Stimulated activated CD4-positive, alpha-beta T cell treated with anti-CD3 and anti-CD28 coated beads, Interleukin-4, amount 100 ng/mL, for 48 hours (primary cell): Measurements from ENCODE around the gene SCD.
A peak's percentile ranks its signal among the peaks of the same experiment; 100 is the strongest.
"Not testable (repeated sequence)": the region's sequence is repeated elsewhere in the genome, so short reads cannot be mapped to it uniquely, and the experiment has no call there.

Experiments used
- DNase-seq, 2 donors: peaks; one replicate each; pipeline ENCODE4 v3.0.0-alpha.2; 2020; ENCODE audit warnings: low read depth in 2 of 2

Gene SCD

GRCh38 chr10:100362570-100363496 lies 15.8 kb downstream of the SCD start:
- DNase-seq, result no peak

GRCh38 chr10:100364175-100364574 lies 17.1 kb downstream of the SCD start:
- DNase-seq, result no peak

GRCh38 chr10:100364735-100365391 lies 17.8 kb downstream of the SCD start:
- DNase-seq, result no peak

DNA sequence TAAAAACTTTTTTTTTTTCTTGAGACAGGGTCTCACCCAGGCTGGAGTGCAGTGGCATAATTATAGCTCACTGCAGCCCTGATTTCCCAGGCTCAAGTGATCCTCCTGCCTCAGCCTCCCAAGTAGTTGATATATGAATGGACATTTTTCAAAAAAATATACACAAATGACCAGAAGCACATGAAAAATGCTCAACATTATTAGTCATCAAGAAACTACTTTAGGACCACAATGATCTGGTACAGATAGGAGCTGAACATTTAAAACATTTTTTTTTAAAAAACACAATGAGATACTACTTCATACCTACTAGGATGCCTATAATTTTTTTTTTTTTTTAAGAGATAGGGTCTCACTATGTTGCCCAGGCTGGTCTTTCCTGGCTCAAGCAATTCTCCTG lies 21.7 kb downstream of the SCD start:
- no peak for DNase-seq

GRCh38 chr10:100370714-100371481 lies 23.9 kb downstream of the SCD start:
- peak; percentile 54 to 57 for DNase-seq

DNA sequence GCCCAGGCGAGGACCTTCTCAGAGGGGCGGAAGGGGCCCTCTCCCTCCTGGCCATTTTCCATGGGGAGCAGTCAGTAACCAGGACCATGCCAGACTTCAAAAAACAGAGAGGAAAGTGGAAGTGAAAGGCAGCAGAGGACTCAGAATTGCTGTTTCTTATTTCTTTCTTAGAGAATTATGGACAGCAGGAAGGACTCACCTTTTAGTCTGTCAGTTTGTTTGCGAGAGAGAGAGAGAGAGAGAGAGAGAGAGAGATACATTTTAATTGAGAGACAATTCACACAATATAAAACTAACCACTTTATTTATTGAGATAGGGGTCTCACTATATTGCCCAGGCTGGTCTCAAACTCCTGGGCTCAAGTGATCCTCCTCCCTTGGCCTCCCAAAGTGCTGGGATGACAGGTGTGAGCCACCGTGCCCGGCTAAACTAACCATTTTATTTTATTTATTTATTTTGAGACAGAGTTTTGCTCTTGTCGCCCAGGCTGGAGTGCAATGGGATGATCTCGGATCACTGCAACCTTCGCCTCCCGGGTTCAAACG lies 24.5 kb downstream of the SCD start:
- DNase-seq, result no peak

DNA sequence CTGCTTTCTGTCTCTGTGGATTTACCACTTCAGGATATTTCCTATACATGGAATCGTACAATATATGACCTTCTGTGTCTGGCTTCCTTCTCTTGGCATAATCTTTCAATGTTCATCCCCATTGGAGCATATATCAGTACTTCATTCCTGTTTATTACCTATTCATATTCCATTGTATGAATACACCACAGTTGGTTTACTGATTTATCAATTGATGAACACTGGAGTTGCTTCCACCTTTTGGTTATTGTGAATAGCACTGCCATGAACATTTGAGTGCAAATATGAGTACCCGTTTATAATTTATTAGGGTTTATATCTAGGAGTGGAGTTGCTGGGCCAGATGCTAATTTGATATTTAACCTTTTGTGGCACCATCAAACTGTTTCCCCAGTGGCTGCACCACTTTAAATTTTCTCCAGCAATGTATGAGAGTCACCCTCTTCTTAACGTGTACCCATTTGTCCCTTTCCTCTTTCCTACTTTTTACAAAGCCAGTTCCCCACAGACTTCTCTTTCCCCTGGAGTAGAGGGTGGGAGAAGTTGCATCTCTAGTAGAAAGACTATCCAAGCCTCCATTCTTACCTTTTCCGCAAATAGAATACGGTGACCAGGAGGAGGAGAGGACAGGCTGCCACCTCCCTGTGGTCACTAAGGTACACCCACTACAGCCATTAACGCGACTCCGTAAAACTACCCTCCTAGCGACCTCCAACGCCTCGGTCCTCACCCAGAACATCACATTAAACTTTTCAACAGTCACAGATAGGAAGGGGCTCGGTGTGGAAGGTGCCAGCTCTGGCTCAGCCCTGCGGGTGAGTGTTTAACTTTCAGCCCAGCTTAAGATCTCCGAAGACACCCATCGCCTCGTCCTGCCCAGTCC lies 25.6 kb downstream of the SCD start:
- no peak for DNase-seq

DNA sequence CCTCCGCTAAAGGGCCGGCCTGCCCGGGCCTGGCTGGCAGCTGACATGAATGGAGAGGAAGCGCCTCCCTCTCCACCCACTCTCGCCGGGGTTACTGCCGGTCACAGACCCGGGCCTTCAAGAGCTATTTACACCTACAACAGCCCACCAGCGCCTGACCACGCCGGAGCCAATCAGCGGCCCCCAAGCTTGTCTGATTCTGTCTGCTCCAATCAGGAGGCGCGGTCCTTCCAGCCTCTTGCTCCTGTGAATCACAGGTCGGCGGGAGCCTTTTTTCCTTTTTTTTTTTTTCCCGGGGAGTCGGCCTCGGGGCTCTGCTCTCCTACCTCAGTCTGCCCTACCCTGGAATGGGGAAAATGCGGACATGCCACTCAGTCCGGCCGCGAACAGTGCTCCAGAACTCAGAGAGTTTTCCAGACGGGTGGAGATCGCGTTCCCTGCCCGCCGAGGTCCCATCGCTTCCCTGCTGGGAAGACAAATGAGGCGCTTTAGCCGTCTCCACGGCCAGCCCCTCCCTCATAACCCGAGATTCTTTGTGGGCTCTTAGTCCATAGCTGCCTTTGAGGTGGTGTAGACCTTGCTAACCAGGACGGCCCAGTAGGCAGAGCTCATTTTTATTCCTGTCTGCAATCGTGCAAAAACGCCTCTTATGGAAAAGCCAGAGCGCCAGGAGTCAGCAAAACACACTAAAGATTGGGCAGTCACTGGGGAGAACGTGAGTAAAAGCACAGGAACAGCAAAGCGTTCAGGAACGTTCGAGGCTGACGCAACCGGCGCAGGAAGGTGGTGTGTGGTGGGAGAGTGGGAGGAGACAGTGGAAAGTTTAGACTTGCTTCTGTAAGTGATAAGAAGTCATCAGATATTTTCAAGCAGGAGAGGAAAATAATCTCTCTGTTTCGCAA lies 26.5 kb downstream of the SCD start:
- DNase-seq, result peak; percentile 90 to 92

GRCh38 chr10:100374200-100374655 lies 27.2 kb downstream of the SCD start:
- no peak for DNase-seq

DNA sequence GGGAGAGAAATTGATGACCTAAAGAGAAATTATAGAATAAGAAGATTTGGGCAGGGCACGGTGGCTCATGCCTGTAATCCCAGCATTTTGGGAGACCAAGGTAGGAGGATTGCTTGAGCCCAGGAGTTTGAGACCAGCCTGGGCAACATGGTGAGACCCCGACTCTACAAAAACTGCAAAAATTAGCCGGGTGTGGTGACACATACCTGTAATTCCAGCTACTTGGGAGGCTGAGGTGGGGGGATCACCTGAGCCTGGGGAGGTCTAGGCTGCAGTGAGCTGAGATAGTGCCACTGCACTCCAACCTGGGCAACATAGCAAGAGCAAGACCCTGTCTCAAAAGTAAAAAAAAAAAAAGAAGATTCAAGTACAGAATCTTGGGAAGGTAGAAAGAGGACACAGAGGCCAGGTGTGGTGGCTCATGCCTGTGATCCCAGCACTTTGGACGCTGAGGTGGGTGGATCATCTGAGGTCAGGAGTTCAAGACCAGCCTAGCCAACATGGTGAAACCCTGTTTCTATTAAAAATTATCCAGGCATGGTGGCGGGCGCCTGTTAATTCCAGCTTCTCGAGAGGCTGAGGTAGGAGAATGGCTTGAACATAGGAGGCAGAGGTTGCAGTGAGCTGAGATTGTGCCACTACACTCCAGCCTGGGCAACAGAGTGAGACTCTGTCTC lies 27.8 kb downstream of the SCD start:
- DNase-seq, result not testable (repeated sequence)

DNA sequence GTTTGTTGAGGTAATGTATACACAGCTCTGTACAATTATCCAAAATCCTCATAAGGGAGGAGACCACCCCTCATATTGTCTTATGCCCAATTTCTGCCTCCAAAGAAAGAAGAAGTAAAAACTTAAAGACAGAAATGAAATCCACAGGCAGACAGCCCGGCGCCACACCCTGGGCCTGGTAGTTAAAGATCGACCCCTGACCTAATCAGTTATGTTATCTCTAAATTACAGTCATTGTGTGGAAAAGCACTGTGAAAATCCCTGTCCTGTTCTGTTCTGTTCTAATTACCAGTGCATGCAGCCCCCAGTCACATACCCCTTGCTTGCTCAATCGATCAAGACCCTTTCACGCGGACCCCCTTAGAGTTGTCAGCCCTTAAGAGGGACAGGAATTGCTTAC lies 29.6 kb downstream of the SCD start:
- DNase-seq, result not testable (repeated sequence)

GRCh38 chr10:100377830-100378229 lies 30.8 kb downstream of the SCD start:
- no peak for DNase-seq

GRCh38 chr10:100380400-100380799 lies 33.4 kb downstream of the SCD start:
- no peak for DNase-seq

DNA sequence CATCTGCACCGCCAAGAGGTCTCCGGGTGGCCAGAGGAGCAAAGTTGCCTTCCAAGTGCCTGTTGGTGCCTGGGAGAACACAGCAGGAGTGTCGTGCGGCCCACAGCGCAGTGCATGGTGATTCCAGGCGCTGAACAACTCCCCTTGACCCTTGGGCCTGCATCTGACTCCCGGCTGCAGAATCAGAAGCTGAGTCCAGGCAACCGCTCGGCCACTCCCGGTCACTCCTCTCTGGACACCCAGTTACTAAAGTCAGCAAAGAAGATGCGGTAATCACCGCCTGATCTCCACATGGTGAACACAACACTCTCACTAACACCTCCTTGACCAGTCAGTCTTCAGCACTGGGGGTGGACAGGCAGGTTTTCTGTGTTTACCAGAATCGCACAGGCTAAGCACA lies 35.5 kb downstream of the SCD start:
- DNase-seq, result no peak

DNA sequence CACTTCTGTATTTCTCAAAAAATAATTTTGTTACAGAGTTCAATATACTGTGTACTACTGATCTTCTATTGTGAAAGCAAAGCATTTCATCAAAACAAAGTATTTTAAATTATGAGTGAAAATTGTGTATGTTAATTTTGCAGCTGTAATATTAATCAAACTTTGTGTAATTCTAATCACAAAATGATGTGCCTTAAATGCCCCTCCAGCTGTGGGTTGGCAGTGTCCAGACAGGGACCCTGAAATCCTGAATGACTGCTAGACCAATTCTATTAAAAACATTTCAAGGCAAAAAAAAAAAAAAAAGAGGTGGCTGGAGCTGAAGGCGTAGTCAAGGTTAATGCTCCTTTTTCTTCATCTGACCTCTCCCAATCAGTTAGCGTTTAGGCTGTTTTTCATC lies 36.2 kb downstream of the SCD start:
- DNase-seq, result no peak

DNA sequence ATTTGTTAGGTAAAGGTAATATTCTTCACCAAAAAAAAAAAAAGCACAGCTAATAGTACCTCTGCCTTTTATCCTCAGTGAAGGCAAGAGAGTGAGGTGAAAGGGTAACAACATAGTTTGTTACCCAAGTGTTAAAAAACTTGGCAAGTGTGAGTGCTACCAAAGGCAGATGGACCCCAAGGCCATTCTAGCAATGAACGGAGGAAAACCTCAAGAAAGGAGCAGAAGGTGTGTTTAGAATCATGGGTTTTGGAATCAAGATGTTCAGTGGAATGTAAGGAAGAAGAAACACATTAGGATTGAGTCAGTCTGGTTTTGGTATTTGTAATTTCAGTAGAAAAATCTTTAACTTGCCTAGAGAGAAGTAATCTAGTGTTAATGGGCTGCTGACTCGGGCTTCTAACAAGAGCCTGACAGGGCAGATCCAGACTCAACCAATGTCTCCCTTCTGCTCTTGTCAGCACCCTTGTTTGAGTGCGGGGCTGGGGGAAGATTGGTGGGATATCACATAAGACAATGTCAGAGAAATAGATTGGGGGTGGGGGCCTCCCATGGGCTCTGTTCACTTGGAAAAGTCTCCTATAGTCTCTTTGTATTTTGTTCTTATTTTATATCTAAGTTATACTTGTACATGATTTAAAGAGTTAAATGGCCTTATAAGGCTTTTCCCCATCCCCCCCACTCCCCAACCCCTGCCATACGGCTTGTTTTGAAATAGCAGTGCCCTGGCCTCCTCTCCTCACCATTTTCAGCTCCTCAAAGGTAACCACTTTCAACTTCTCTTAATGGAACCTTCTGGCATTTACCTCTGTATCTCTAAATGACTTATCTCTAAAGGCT lies 44.4 kb downstream of the SCD start:
- no peak for DNase-seq

DNA sequence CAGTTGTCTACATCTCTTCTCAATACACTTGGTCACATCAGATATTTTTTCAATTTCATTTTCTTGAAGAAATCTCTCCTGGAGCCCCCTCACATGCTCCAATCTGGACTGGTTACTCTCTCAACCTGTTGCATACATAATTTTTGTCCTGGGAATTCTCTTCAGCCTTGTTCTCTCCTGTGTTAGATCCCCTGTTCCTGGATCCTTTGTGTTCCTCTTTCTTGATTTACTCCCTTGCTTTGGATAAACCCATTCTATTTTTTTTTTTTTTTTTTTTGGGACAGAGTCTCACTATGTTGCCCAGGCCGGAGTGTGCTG lies 45.6 kb downstream of the SCD start:
- no peak for DNase-seq

GRCh38 chr10:100395626-100396025 lies 48.6 kb downstream of the SCD start:
- no peak for DNase-seq

DNA sequence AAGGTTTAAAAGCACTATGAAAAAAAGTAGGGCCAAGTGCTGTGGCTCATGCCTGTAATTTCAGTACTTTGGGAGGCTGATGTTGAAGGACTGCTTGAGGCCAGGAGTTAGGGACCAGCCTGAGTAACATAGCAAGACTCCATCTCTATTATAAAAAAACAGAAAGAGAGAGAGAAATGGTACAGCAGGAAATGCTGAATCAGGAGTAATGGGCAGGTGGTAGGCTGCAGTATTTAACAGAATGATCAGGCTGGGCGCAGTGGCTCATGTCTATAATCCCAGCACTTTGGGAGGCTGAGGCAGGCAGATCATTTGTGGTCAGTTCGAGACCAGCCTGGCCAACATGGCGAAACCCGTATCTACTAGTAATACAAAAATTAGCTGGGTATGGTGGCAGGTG lies 49.6 kb downstream of the SCD start:
- DNase-seq, result no peak
